MM.1S (cell line): ENCODE results near the gene MT1F.

ENCODE experiments used
- DNase-seq: peaks from one replicate; pipeline ENCODE4 v3.0.0-alpha.2; 2015
- H2AFZ ChIP-seq: fragments of 300-600 bp; sonication (generic); 2 replicates; pipeline ENCODE4 v1.6.0; 2016; ENCODE audit warnings: antibody characterized with exemption, low read length
- H3F3A ChIP-seq: fragments of 300-600 bp; sonication (generic); 2 replicates; pipeline ENCODE4 v1.6.1; 2016; ENCODE audit warnings: mild to moderate bottlenecking, antibody characterized with exemption, low read length, moderate library complexity, mixed read lengths; ENCODE audit not compliant: insufficient read depth
- H3K27ac ChIP-seq: fragments of 300-600 bp; sonication (generic); 2 replicates; pipeline ENCODE4 v1.5.1; 2016; ENCODE audit warnings: mild to moderate bottlenecking, low read length
- H3K27me3 ChIP-seq: fragments of 300-600 bp; sonication (generic); replicated peaks from 2 replicates; pipeline ENCODE4 v1.6.0; 2016; ENCODE audit warnings: low read length; ENCODE audit not compliant: insufficient read depth
- H3K36me3 ChIP-seq: fragments of 300-600 bp; sonication (generic); replicated peaks from 2 replicates; pipeline ENCODE4 v1.6.1; 2016; ENCODE audit warnings: mild to moderate bottlenecking, low read length, mixed read lengths; ENCODE audit not compliant: insufficient read depth
- H3K4me1 ChIP-seq: fragments of 300-600 bp; sonication (generic); 2 replicates; pipeline ENCODE4 v1.6.1; 2016; ENCODE audit warnings: low read length, mixed read lengths
- H3K4me2 ChIP-seq: fragments of 300-600 bp; sonication (generic); 2 replicates; pipeline ENCODE4 v1.6.0; 2016; ENCODE audit warnings: low read depth, low read length
- H3K4me3 ChIP-seq: fragments of 300-600 bp; sonication (generic); 2 replicates; pipeline ENCODE4 v1.5.1; 2016; ENCODE audit warnings: low read length, mixed read lengths
- H3K79me2 ChIP-seq: fragments of 300-600 bp; sonication (generic); 2 replicates; pipeline ENCODE4 v1.6.1; 2016; ENCODE audit warnings: mixed run types, low read length, mixed read lengths
- H3K9ac ChIP-seq: fragments of 300-600 bp; sonication (generic); 2 replicates; pipeline ENCODE4 v1.6.1; 2016; ENCODE audit warnings: low read length, mixed read lengths
- H3K9me2 ChIP-seq: fragments of 300-600 bp; sonication (generic); replicated peaks from 2 replicates; pipeline ENCODE4 v1.6.1; 2016; ENCODE audit warnings: mild to moderate bottlenecking, low read length, mixed read lengths; ENCODE audit not compliant: insufficient read depth
- H3K9me3 ChIP-seq: fragments of 300-600 bp; sonication (generic); replicated peaks from 2 replicates; pipeline ENCODE4 v1.6.1; 2016; ENCODE audit warnings: mild to moderate bottlenecking, low read length, mixed read lengths; ENCODE audit not compliant: insufficient read depth
- H4K20me1 ChIP-seq: fragments of 300-600 bp; sonication (generic); 2 replicates; pipeline ENCODE4 v1.6.1; 2016; ENCODE audit warnings: mild to moderate bottlenecking, low read length, moderate library complexity, mixed read lengths; ENCODE audit not compliant: insufficient read depth
- EZH2 ChIP-seq: fragments of 300-600 bp; sonication (generic); optimal IDR thresholded peaks from 2 replicates; pipeline ENCODE3; 2017; ENCODE audit warnings: low read depth, mild to moderate bottlenecking, antibody characterized with exemption, low read length, mixed read lengths
- EZH2phosphoT487 ChIP-seq: fragments of 300-600 bp; sonication (generic); IDR thresholded peaks from 2 replicates; pipeline ENCODE4 v1.6.1; 2018; ENCODE audit warnings: antibody characterized with exemption, low read length
- TF ChIP-seq, protein P1 (sequence below): fragments of 300-600 bp; sonication (generic); IDR thresholded peaks from 2 replicates; pipeline ENCODE4 v1.5.1; 2016; ENCODE audit warnings: antibody characterized with exemption, low read length, mixed read lengths

Gene MT1F

DNA sequence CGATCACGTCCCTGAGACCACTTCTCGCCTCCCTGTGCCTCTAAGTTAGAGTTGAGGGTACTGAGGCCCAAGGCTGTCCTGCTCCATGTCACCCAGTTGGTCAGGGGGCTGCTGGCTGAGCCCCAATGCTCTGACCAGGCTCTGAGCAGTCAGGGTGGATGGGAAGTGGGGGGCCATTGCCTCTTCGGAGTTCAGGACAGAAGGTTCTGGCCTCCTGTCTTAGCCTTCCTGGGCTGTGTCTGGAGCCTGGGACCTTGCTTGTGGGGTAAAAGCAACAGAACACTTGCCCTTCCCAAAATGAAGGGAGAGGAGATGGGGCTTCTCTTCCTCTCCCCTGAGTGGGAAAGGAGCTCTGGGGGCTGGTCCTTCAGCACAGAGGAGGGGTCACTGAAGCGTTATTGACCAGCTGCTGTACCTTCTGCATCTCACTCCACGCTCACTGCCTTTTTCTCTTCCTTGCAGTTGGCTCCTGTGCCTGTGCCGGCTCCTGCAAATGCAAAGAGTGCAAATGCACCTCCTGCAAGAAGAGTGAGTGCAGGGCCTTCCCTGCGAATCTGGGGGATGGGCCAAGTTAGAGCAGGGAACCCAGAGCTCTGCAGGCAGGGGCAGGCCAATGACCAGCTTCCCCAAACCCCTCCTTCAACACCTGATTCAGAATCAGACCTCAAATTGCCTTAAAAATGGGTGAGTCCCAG lies 25.1 kb downstream of the MT1F start:
- Histone ChIP-seq H3K9ac (peak overlapping the region; percentile 50; the same call in 1 of the 2 replicates), H4K20me1 (no peaks in the 10 kb centered on the region), H3K36me3 (no peaks in the 10 kb centered on the region), H3K9me2 (no peaks in the 10 kb centered on the region), H3F3A (no peaks in the 10 kb centered on the region), H3K4me1 (no peaks in the 10 kb centered on the region), H3K27ac (no peak overlapping the region), H3K4me3 (peak overlapping the region; percentile 71), H3K79me2 (no peaks in the 10 kb centered on the region), H3K9me3 (no peaks in the 10 kb centered on the region), H3K4me2 (peak overlapping the region; percentile 90), H2AFZ (peak overlapping the region; percentile 98), H3K27me3 (peaks cover 11% of the 10 kb centered on the region; the same call in 1 of the 2 replicates)
- TF ChIP-seq, protein P1, sequence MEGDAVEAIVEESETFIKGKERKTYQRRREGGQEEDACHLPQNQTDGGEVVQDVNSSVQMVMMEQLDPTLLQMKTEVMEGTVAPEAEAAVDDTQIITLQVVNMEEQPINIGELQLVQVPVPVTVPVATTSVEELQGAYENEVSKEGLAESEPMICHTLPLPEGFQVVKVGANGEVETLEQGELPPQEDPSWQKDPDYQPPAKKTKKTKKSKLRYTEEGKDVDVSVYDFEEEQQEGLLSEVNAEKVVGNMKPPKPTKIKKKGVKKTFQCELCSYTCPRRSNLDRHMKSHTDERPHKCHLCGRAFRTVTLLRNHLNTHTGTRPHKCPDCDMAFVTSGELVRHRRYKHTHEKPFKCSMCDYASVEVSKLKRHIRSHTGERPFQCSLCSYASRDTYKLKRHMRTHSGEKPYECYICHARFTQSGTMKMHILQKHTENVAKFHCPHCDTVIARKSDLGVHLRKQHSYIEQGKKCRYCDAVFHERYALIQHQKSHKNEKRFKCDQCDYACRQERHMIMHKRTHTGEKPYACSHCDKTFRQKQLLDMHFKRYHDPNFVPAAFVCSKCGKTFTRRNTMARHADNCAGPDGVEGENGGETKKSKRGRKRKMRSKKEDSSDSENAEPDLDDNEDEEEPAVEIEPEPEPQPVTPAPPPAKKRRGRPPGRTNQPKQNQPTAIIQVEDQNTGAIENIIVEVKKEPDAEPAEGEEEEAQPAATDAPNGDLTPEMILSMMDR = no peak
- TF ChIP-seq EZH2 (no peak), EZH2phosphoT487 (no peak)
- DNase-seq = no peak

DNA sequence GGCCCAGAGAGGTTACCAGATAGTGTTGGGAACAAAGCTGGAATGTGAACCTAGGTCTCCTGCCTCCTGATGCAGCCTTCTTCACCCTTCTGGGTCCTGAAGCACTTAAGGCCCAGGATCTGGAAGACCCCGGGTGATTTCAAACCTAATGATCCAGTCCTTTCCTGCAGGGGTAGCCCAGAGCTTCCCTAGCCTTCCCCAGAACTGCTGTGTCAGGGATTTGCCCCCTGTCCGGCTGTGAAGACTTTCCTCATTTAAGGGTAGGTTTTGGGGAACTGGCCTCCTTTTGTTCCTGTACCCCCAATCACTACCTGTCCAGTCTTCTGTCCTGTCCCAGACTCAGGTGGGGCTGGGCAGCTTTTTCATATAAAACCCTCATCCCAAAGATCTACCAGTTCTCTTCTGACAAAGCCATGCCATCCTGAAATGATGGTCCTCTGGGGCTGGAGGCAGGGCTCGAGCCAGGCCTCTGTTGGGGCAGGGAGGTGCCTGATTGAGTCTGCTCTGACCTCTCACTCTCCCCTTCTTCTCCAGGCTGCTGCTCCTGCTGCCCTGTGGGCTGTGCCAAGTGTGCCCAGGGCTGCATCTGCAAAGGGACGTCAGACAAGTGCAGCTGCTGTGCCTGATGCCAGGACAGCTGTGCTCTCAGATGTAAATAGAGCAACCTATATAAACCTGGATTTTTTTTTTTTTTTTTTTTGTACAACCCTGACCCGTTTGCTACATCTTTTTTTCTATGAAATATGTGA lies 25.8 kb downstream of the MT1F start:
- no peak for DNase-seq
- H3K4me2 ChIP-seq = no peak overlapping the region
- no peaks in the 10 kb centered on the region for H4K20me1 ChIP-seq
- H3K9me2 ChIP-seq = no peaks in the 10 kb centered on the region
- H3K4me1 ChIP-seq = no peaks in the 10 kb centered on the region
- no peak overlapping the region for H2AFZ ChIP-seq
- 0 out of 2 replicates have a peak, but pooled peaks cover 8% of the 10 kb centered on the region for H3K27me3 ChIP-seq
- H3K27ac ChIP-seq = no peak overlapping the region
- H3F3A ChIP-seq = no peaks in the 10 kb centered on the region
- no peaks in the 10 kb centered on the region for H3K79me2 ChIP-seq
- TF ChIP-seq EZH2phosphoT487 (no peak), EZH2 (no peak)
- TF ChIP-seq, protein P1 = no peak
- no peak overlapping the region for H3K9ac ChIP-seq
- no peaks in the 10 kb centered on the region for H3K36me3 ChIP-seq
- no peak overlapping the region for H3K4me3 ChIP-seq
- no peaks in the 10 kb centered on the region for H3K9me3 ChIP-seq

DNA sequence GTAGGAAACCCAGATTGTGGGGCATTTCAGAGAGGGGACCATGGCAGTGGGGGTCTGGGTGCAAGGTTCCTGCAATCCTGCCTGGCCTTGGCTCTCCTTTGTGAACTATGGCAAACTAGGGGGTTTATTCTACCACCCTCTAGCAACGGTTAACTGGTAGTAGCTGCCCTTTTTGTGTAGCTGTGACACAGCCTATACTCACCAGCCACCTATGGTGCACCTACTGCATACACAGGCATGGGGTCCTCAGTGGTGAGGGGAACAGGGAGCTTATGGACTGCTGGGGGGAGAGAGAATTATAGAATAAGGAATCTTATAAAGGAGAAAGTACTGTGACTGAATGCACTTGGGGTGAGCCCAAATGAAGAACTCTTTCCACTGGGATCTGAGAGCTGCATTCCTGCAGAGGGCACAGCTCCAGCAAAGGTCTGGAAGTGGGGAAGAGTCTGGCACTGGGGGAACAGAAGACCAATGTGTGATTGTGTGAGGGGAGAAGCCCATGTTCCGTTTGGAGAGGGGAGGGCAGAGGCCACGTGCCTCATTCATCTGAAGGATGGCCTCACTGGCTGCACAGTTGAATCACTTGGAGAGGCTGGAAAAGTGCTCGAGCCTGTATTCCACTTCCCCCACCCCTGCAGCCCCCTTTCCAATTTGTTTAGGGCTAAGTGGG lies 26.6 kb downstream of the MT1F start:
- H3K27ac ChIP-seq = no peak overlapping the region
- H4K20me1 ChIP-seq = no peaks in the 10 kb centered on the region
- H3K9me2 ChIP-seq = no peaks in the 10 kb centered on the region
- no peaks in the 10 kb centered on the region for H3F3A ChIP-seq
- no peak overlapping the region for H3K4me2 ChIP-seq
- H3K9ac ChIP-seq = no peak overlapping the region
- H3K9me3 ChIP-seq = no peaks in the 10 kb centered on the region
- TF ChIP-seq, protein P1 = no peak
- DNase-seq = no peak
- no peak overlapping the region for H3K4me3 ChIP-seq
- no peaks in the 10 kb centered on the region for H3K36me3 ChIP-seq
- H3K4me1 ChIP-seq = no peaks in the 10 kb centered on the region
- H2AFZ ChIP-seq = no peak overlapping the region
- no peaks in the 10 kb centered on the region for H3K79me2 ChIP-seq
- H3K27me3 ChIP-seq = 0 out of 2 replicates have a peak, but pooled peaks cover 10% of the 10 kb centered on the region
